ENCODE measurements around the gene ROPN1B. TPM values are rescaled to one million over a fixed set of nuclear protein-coding genes. Genes with fewer than 3 reads are reported as not detected.

ROPN1B gene
- total RNA-seq, 1 donor from 2014 or later, result not detected

DNA sequence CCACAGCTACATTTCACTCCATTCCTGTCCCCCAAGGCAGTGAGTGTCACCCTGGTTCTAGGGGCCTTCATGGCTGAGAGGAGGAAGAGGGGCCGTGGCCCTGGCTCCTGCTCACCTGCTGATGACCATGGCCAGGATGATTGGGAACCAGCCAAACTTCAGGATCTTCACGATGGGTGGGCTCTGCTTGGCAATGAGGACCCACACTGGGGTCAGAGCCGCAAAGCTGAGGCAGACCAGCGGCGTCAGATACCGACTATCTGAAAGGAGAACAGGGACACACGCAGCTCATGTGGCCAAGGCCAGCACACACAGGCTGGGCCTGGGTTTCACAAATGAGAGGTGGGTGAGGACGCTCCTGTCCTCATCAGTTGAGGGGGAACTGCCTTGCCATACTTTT, 47.6 kb downstream of the ROPN1B start:
- no peaks in the 10 kb centered on the region for H3K27me3 ChIP-seq (ENCODE audit: control insufficient read depth, insufficient read depth, low read length)
- FAIRE-seq (no peak), DNase-seq (ENCODE audit: low read depth) (no peak)
- H3K4me3 ChIP-seq (ENCODE audit: low read depth, low read length), result no peak overlapping the region
- TF ChIP-seq, protein P1, sequence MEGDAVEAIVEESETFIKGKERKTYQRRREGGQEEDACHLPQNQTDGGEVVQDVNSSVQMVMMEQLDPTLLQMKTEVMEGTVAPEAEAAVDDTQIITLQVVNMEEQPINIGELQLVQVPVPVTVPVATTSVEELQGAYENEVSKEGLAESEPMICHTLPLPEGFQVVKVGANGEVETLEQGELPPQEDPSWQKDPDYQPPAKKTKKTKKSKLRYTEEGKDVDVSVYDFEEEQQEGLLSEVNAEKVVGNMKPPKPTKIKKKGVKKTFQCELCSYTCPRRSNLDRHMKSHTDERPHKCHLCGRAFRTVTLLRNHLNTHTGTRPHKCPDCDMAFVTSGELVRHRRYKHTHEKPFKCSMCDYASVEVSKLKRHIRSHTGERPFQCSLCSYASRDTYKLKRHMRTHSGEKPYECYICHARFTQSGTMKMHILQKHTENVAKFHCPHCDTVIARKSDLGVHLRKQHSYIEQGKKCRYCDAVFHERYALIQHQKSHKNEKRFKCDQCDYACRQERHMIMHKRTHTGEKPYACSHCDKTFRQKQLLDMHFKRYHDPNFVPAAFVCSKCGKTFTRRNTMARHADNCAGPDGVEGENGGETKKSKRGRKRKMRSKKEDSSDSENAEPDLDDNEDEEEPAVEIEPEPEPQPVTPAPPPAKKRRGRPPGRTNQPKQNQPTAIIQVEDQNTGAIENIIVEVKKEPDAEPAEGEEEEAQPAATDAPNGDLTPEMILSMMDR (IDR thresholded peaks at IDR 0.05; ENCODE audit: insufficient read depth, low read length, severe bottlenecking), result no peak
- no peaks in the 10 kb centered on the region for H3K36me3 ChIP-seq (ENCODE audit: control insufficient read depth, insufficient read depth, low read length)

- TF ChIP-seq, protein P1 (IDR thresholded peaks at IDR 0.05; ENCODE audit: insufficient read depth, low read length, severe bottlenecking), result no peak
- FAIRE-seq (no peak), DNase-seq (ENCODE audit: low read depth) (no peak)
- Histone ChIP-seq H3K27me3 (ENCODE audit: control insufficient read depth, insufficient read depth, low read length) (no peaks in the 10 kb centered on the region), H3K4me3 (ENCODE audit: low read depth, low read length) (no peak overlapping the region), H3K36me3 (ENCODE audit: control insufficient read depth, insufficient read depth, low read length) (no peaks in the 10 kb centered on the region)
Observed at GRCh38 chr3:126017362-126017761, 48.4 kb downstream of the ROPN1B start.

- no peaks in the 10 kb centered on the region for H3K36me3 ChIP-seq (ENCODE audit: control insufficient read depth, insufficient read depth, low read length)
- DNase-seq (ENCODE audit: low read depth) (no peak), FAIRE-seq (no peak)
- no peak overlapping the region for H3K4me3 ChIP-seq (ENCODE audit: low read depth, low read length)
- TF ChIP-seq, protein P1 (IDR thresholded peaks at IDR 0.05; ENCODE audit: insufficient read depth, low read length, severe bottlenecking), result no peak
- no peaks in the 10 kb centered on the region for H3K27me3 ChIP-seq (ENCODE audit: control insufficient read depth, insufficient read depth, low read length)
Observed at GRCh38 chr3:126018545-126018944, 49.6 kb downstream of the ROPN1B start.

- FAIRE-seq, result no peak
- Histone ChIP-seq H3K36me3 (ENCODE audit: control insufficient read depth, insufficient read depth, low read length) (no peaks in the 10 kb centered on the region), H3K4me3 (ENCODE audit: low read depth, low read length) (no peak overlapping the region)
Observed at GRCh38 chr3:126018995-126019394, 50.0 kb downstream of the ROPN1B start.

DNA sequence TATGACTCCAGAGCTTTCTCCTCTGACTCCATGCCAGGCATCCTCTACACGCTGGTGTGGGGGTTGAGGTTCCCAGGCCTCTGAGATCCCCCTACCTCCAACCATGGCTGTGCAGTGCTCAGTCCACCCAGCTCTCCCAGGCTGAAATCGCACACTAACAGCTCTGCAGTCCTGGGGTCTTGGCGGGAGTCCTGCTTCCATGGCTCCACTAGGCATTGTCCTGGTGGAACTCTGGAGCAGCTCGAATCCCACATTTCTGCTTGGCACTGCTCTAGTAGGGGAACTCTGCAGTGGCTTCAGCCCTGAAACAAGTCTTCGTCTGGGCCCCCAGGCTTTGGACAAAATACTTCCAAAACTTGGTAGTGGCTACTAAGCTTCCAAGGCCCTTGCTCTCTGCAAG, 50.7 kb downstream of the ROPN1B start:
- no peaks in the 10 kb centered on the region for H3K27me3 ChIP-seq (ENCODE audit: control insufficient read depth, insufficient read depth, low read length)
- no peak overlapping the region for H3K4me3 ChIP-seq (ENCODE audit: low read depth, low read length)
- TF ChIP-seq, protein P1 (IDR thresholded peaks at IDR 0.05; ENCODE audit: insufficient read depth, low read length, severe bottlenecking), result no peak
- H3K36me3 ChIP-seq (ENCODE audit: control insufficient read depth, insufficient read depth, low read length), result no peaks in the 10 kb centered on the region
- FAIRE-seq (no peak), DNase-seq (ENCODE audit: low read depth) (no peak)

More at GRCh38 chr3:126018995-126019394, 50.0 kb downstream of the ROPN1B start:
- no peak for DNase-seq (ENCODE audit: low read depth)
- TF ChIP-seq, protein P1 (IDR thresholded peaks at IDR 0.05; ENCODE audit: insufficient read depth, low read length, severe bottlenecking), result no peak
- H3K27me3 ChIP-seq (ENCODE audit: control insufficient read depth, insufficient read depth, low read length), result no peaks in the 10 kb centered on the region

GRCh38 chr3:126021224-126021623, 52.2 kb downstream of the ROPN1B start:
- TF ChIP-seq, protein P1 (IDR thresholded peaks at IDR 0.05; ENCODE audit: insufficient read depth, low read length, severe bottlenecking), result no peak
- peaks cover 4% of the 10 kb centered on the region for H3K36me3 ChIP-seq (ENCODE audit: control insufficient read depth, insufficient read depth, low read length)
- DNase-seq (ENCODE audit: low read depth) (no peak), FAIRE-seq (no peak)
- H3K27me3 ChIP-seq (ENCODE audit: control insufficient read depth, insufficient read depth, low read length), result no peaks in the 10 kb centered on the region
- no peak overlapping the region for H3K4me3 ChIP-seq (ENCODE audit: low read depth, low read length)
